ENCODE data around the gene SPIB.

- no peak for TF ChIP-seq CTCF (conservative IDR thresholded peaks at IDR 0.05; ENCODE audit: low read depth, low read length)
- TF ChIP-seq BHLHE40 (IDR thresholded peaks at IDR 0.05; ENCODE audit: low read depth, low read length): no peak
- no peak for TF ChIP-seq FOS (IDR thresholded peaks at IDR 0.05; ENCODE audit: low read depth, low read length)
- TF ChIP-seq POLR2A (IDR thresholded peaks at IDR 0.05; ENCODE audit: low read depth, low read length): no peak
- TF ChIP-seq RAD21 (IDR thresholded peaks at IDR 0.05; ENCODE audit: low read length): no peak
- no peak for TF ChIP-seq MXI1 (IDR thresholded peaks at IDR 0.05; ENCODE audit: borderline replicate concordance, low read depth, low read length)
- TF ChIP-seq RFX5 (IDR thresholded peaks at IDR 0.05; ENCODE audit: low read depth, low read length): no peak
- TF ChIP-seq MAFK (IDR thresholded peaks at IDR 0.05; ENCODE audit: low read depth, low read length): no peak
- no peak for TF ChIP-seq NFE2L2 (IDR thresholded peaks at IDR 0.05; ENCODE audit: low read depth, low read length)
- TF ChIP-seq RCOR1 (IDR thresholded peaks at IDR 0.05; ENCODE audit: insufficient replicate concordance, low read length): no peak
- no peak for TF ChIP-seq CEBPB (IDR thresholded peaks at IDR 0.05; ENCODE audit: low read depth, low read length)
- TF ChIP-seq CHD1 (IDR thresholded peaks at IDR 0.05; ENCODE audit: low read depth, low read length): no peak
- TF ChIP-seq, protein P1, sequence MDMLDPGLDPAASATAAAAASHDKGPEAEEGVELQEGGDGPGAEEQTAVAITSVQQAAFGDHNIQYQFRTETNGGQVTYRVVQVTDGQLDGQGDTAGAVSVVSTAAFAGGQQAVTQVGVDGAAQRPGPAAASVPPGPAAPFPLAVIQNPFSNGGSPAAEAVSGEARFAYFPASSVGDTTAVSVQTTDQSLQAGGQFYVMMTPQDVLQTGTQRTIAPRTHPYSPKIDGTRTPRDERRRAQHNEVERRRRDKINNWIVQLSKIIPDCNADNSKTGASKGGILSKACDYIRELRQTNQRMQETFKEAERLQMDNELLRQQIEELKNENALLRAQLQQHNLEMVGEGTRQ (IDR thresholded peaks at IDR 0.05; ENCODE audit: low read depth, low read length): no peak
- TF ChIP-seq SMC3 (IDR thresholded peaks at IDR 0.05; ENCODE audit: low read depth, low read length): no peak
These were observed 56.4 kb downstream of the SPIB start for GRCh38 chr19:50475101-50475568.
